K562 (cell line): ENCODE measurements around the gene FMR1. TPM values are rescaled to one million over a fixed set of nuclear protein-coding genes. Genes with fewer than 3 reads are reported as not detected.

Experiments used
- ATAC-seq: fragments of 200-7000 bp; cut with Tn5 transposase; 3 replicates; pipeline ENCODE4 v1.9.1; 2020; ENCODE audit warnings: moderate library complexity
- BruUV-seq: library from RNA; stranded (reverse); fragments of 400-500 nt; replicated peaks from 2 replicates; lab custom pipeline; 2021; lab: Mats Ljungman, UMichigan
- CTCF ChIA-PET: fragments of 300-600 bp; formaldehyde crosslinking; extraction: SDS; loops from one replicate; lab custom pipeline; 2021; ENCODE audit warnings: low intra/inter-chr PET ratio; lab: Yijun Ruan, JAX
- POLR2A ChIA-PET: fragments of 300-600, 350-650 bp; sonication (Branson Sonifier 250); formaldehyde crosslinking; extraction: SDS; loops from one replicate; lab custom pipeline; 2021; ENCODE audit warnings: antibody characterized with exemption, inconsistent platforms; lab: Yijun Ruan, JAX
- DNase-seq, 4 experiments: peaks; one replicate each; pipeline versions ENCODE4 v3.0.0 to v3.0.0-alpha.2; 2011 to 2018; ENCODE audit warnings: low spot score in 3 of 4, mixed read lengths in 3 of 4; ENCODE audit errors: extremely low read depth in 1 of 4
- FAIRE-seq: peaks from 2 replicates; lab custom pipeline; 2011; peaks lifted over from hg19 to GRCh38; lab: Jason Lieb, UNC
- H2AFZ ChIP-seq: 2 replicates; pipeline ENCODE4 v1.6.0; 2011; ENCODE audit warnings: low read depth, low read length, control low read depth, inconsistent platforms
- H3K27ac ChIP-seq: fragments of 200-600 bp; 3 replicates; pipeline ENCODE4 v1.8.0; 2011; ENCODE audit warnings: low read depth, mild to moderate bottlenecking, control low read depth, inconsistent platforms, low read length, moderate library complexity, mixed read lengths; ENCODE audit errors: extremely low read depth
- H3K27me3 ChIP-seq, 2 experiments: fragments of 300-600 bp in 1 of 2; 2 replicates in 1 of 2; 3 replicates in 1 of 2; pipeline versions ENCODE4 v1.6.0 to v1.8.0; 2011; ENCODE audit warnings: inconsistent platforms in 2 of 2, low read length in 2 of 2, mild to moderate bottlenecking in 1 of 2, mixed read lengths in 1 of 2, moderate library complexity in 1 of 2; ENCODE audit not compliant: control insufficient read depth in 2 of 2, insufficient read depth in 2 of 2
- H3K36me3 ChIP-seq: fragments of 300-600 bp; 3 replicates; pipeline ENCODE4 v1.8.0; 2011; ENCODE audit warnings: mild to moderate bottlenecking, low read length, inconsistent platforms; ENCODE audit not compliant: control insufficient read depth, insufficient read depth
- H3K4me1 ChIP-seq, 2 experiments: fragments of 200-600 bp in 1 of 2; replicated peaks in 1 of 2; 2 replicates in 1 of 2; 3 replicates in 1 of 2; pipeline versions ENCODE4 v1.5.1 to v1.8.0; 2011; ENCODE audit warnings: inconsistent platforms in 2 of 2, low read length in 2 of 2, mild to moderate bottlenecking in 1 of 2, mixed read lengths in 1 of 2, moderate library complexity in 1 of 2; ENCODE audit not compliant: control insufficient read depth in 2 of 2, insufficient read depth in 2 of 2
- H3K4me2 ChIP-seq: 2 replicates; pipeline ENCODE4 v1.6.1; 2011; ENCODE audit warnings: low read length, control low read depth, inconsistent platforms, mixed read lengths; ENCODE audit not compliant: insufficient read depth
- H3K4me3 ChIP-seq: fragments of 200-600 bp; sonication (generic), shearing (Covaris generic); 2 replicates; pipeline ENCODE4 v1.5.1; 2016; ENCODE audit warnings: control low read depth, inconsistent platforms
- H3K79me2 ChIP-seq: fragments of 200-600 bp; 3 replicates; pipeline ENCODE4 v1.8.0; 2011; ENCODE audit warnings: low read length, inconsistent platforms; ENCODE audit not compliant: control insufficient read depth, insufficient read depth
- H3K9ac ChIP-seq, 2 experiments: 2 replicates each; pipeline versions ENCODE4 v1.6.0 to v1.6.1; 2011; ENCODE audit warnings: low read depth in 2 of 2, low read length in 2 of 2, control low read depth in 1 of 2, inconsistent platforms in 1 of 2, mild to moderate bottlenecking in 1 of 2, mixed read lengths in 1 of 2; ENCODE audit not compliant: insufficient read depth in 1 of 2
- H3K9me1 ChIP-seq: one replicate; pipeline ENCODE4 v1.6.0; 2011; ENCODE audit warnings: inconsistent platforms, mild to moderate bottlenecking, low read length, moderate library complexity; ENCODE audit not compliant: control insufficient read depth, insufficient read depth
- H3K9me3 ChIP-seq: replicated peaks from 2 replicates; pipeline ENCODE4 v1.5.1; 2011; ENCODE audit warnings: low read depth, low read length, inconsistent platforms; ENCODE audit not compliant: control insufficient read depth, insufficient read depth
- H4K20me1 ChIP-seq: replicated peaks from 2 replicates; pipeline ENCODE4 v1.6.1; 2011; ENCODE audit warnings: low read length, inconsistent platforms, mixed read lengths; ENCODE audit not compliant: control insufficient read depth, insufficient read depth
- CBX8 ChIP-seq: fragments of 200-600 bp; sonication (generic); IDR thresholded peaks from 2 replicates; pipeline ENCODE4 v1.6.1; 2012; ENCODE audit warnings: borderline replicate concordance, mixed run types, low read depth, mild to moderate bottlenecking, moderate library complexity, mixed read lengths, low read length, control low read depth, inconsistent platforms; ENCODE audit not compliant: poor library complexity, severe bottlenecking; ENCODE audit errors: extremely low read depth
- ETV1 ChIP-seq: fragments of 450-650 bp; conservative IDR thresholded peaks from 2 replicates; pipeline ENCODE4 v1.6.1; 2016; ENCODE audit warnings: missing genetic modification characterization, control low read depth, low read depth, missing compliant biosample characterization
- FOXK1 ChIP-seq: sonication (generic); formaldehyde crosslinking; IDR thresholded peaks from 2 replicates; pipeline ENCODE4 v1.8.0; 2022; ENCODE audit warnings: missing genetic modification reagents, mild to moderate bottlenecking, borderline replicate concordance
- HMG20A ChIP-seq: fragments of 450-650 bp; formaldehyde crosslinking; conservative IDR thresholded peaks from 2 replicates; pipeline ENCODE4 v1.4.0; 2020; ENCODE audit warnings: mild to moderate bottlenecking, mixed read lengths
- HNRNPH1 ChIP-seq: fragments of 200-400 bp; formaldehyde crosslinking; optimal IDR thresholded peaks from 2 replicates; pipeline ENCODE3; 2017; ENCODE audit warnings: low read depth, mild to moderate bottlenecking, low read length, moderate library complexity
- MYC ChIP-seq, 2 experiments: fragments of 250-450 bp in 1 of 2; sonication (Bioruptor Pico) in 1 of 2; IDR thresholded peaks; 2 replicates each; pipeline versions ENCODE4 v1.5.1 to v1.6.1; 2012 to 2021; ENCODE audit warnings: low read depth in 2 of 2, borderline replicate concordance in 1 of 2, improper control_type of control experiment in 1 of 2, low read length in 1 of 2, mild to moderate bottlenecking in 1 of 2, moderate library complexity in 1 of 2
- RCOR1 ChIP-seq, 2 experiments: IDR thresholded peaks; 2 replicates each; pipeline ENCODE4 v1.6.1; 2012; ENCODE audit warnings: low read depth in 2 of 2, low read length in 2 of 2, borderline replicate concordance in 1 of 2, improper control_type of control experiment in 1 of 2
- SIRT6 ChIP-seq: IDR thresholded peaks from one replicate; pipeline ENCODE4 v1.6.1; 2012; ENCODE audit warnings: low read depth, mild to moderate bottlenecking, control low read depth, inconsistent platforms, low read length, moderate library complexity
- TAF1 ChIP-seq: IDR thresholded peaks from 2 replicates; pipeline ENCODE4 v1.6.1; 2011; ENCODE audit warnings: mild to moderate bottlenecking, low read length, moderate library complexity; ENCODE audit not compliant: insufficient read depth, control insufficient read depth, severe bottlenecking; ENCODE audit errors: extremely low read depth
- UBTF ChIP-seq, 2 experiments: IDR thresholded peaks; 2 replicates each; pipeline ENCODE4 v1.6.1; 2012; ENCODE audit warnings: improper control_type of control experiment in 2 of 2, low read depth in 2 of 2, low read length in 2 of 2, borderline replicate concordance in 1 of 2
- WHSC1 ChIP-seq: IDR thresholded peaks from one replicate; pipeline ENCODE4 v1.6.1; 2012; ENCODE audit warnings: low read length, control low read depth, inconsistent platforms
- WGBS: fragments of 100-300 bp; shearing (Covaris generic); methylation state at CpG from one replicate; pipeline ENCODE4 v1.1.6; 2016; ENCODE audit warnings: low coverage, mixed read lengths; ENCODE audit not compliant: insufficient coverage; ENCODE audit errors: missing lambda C conversion rate; 5-methylcytosine and 5-hydroxymethylcytosine counted together
- in situ Hi-C: fragments of 300-500 bp; cut with MboI; formaldehyde crosslinking; loops from 4 replicates; pipeline ENCODE4 v1.15.0; 2018; ENCODE audit warnings: inconsistent platforms, mixed read lengths
- intact Hi-C: fragments of 100-400 bp; cut with micrococcal nuclease; formaldehyde crosslinking; loops from 2 replicates; pipeline ENCODE4 v1.14.2; 2022
- polyA plus RNA-seq, 8 experiments: library from polyadenylated mRNA; depleted of rRNA in 4 of 8; stranded (reverse) in 5 of 8; unstranded in 3 of 8; fragments of >200 nt; fragmentation: Nextera tagmentation in 2 of 8; fragmentation: Illumina TruSeq in 1 of 8; extraction: Ambion mirVana in 2 of 8; extraction: Trizol in 1 of 8; gene quantifications; 2 replicates each; pipeline versions ENCODE4 v1.2.1 to v1.2.3, GENCODE V29; 2011 to 2014; ENCODE audit warnings: inconsistent platforms in 1 of 8, missing spikeins in 1 of 8
- total RNA-seq, 7 experiments: library from RNA; depleted of rRNA in 6 of 7; stranded (reverse); fragments of >200 nt in 6 of 7; fragmentation: Illumina TruSeq in 2 of 7; extraction: Trizol in 2 of 7; gene quantifications; 2 replicates each; pipeline versions ENCODE4 v1.2.1 to v1.2.3, GENCODE V29; 2011 to 2021; ENCODE audit warnings: low replicate concordance in 1 of 7
- TF ChIP-seq, protein P1 (sequence below): fragments of 450-650 bp; conservative IDR thresholded peaks from 2 replicates; pipeline ENCODE4 v1.6.1; 2016; ENCODE audit warnings: missing genetic modification characterization, low read depth, mild to moderate bottlenecking, missing compliant biosample characterization, moderate library complexity

The FMR1 gene
- total and polyA plus RNA-seq, 9 of the 15 experiments (the other 6 are each of a cell fraction or from before 2014, with no cell fraction given) = 4.8 to 26.5 (median 20.5) TPM

- TF ChIP-seq UBTF (IDR thresholded peaks at IDR 0.05; ENCODE audit: borderline replicate concordance in 1 of 2, low read depth in 2 of 2, low read length in 2 of 2) (0 out of 4 replicates have a peak, but pooled peaks of 1 of the 2 experiments have one; percentile 43), HMG20A (CRISPR knock-in tag) (no peak), ETV1 (tag) (0 out of 2 replicates have a peak, but pooled peaks have one; percentile 42)
These were observed 528 bp downstream of the FMR1 start (continued) for GRCh38 chrX:147912093-147912801.

DNA sequence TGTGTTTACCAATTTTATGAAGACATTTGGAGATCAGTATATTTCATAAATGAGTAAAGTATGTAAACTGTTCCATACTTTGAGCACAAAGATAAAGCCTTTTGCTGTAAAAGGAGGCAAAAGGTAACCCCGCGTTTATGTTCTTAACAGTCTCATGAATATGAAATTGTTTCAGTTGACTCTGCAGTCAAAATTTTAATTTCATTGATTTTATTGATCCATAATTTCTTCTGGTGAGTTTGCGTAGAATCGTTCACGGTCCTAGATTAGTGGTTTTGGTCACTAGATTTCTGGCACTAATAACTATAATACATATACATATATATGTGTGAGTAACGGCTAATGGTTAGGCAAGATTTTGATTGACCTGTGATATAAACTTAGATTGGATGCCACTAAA lies 1.9 kb downstream of the FMR1 start:
- H3K9ac ChIP-seq = peak overlapping the region in 1 of 2 experiments; percentile 78; a peak in 2 of 4 replicates
- intact Hi-C loops = no loop called here
- DNase-seq (no peak), ATAC-seq (no peak), FAIRE-seq (no peak)
- H2AFZ ChIP-seq = no peak overlapping the region
- peak overlapping the region; percentile 89 for H3K4me3 ChIP-seq
- 35% methylated on average over 6 of the region's 6 CpGs for WGBS
- in situ Hi-C loops = no loop called here
- no peaks in the 10 kb centered on the region for H3K9me3 ChIP-seq
- H3K9me1 ChIP-seq = peaks cover 4% of the 10 kb centered on the region
- TF ChIP-seq RCOR1 (IDR thresholded peaks at IDR 0.05; ENCODE audit: borderline replicate concordance in 1 of 2, low read depth in 2 of 2, low read length in 2 of 2) = no peak
- TF ChIP-seq HNRNPH1 = no peak
- no peak for TF ChIP-seq MYC (IDR thresholded peaks at IDR 0.05; ENCODE audit: low read depth, low read length)
- TF ChIP-seq MYC (CRISPR knock-in tag; IDR thresholded peaks at IDR 0.05; ENCODE audit: borderline replicate concordance, low read depth) = no peak
- no peak for TF ChIP-seq WHSC1
- TF ChIP-seq, protein P1, sequence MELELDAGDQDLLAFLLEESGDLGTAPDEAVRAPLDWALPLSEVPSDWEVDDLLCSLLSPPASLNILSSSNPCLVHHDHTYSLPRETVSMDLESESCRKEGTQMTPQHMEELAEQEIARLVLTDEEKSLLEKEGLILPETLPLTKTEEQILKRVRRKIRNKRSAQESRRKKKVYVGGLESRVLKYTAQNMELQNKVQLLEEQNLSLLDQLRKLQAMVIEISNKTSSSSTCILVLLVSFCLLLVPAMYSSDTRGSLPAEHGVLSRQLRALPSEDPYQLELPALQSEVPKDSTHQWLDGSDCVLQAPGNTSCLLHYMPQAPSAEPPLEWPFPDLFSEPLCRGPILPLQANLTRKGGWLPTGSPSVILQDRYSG (tag) = no peak
- no peak for TF ChIP-seq CBX8
- TF ChIP-seq TAF1 = no peak
- no peak for TF ChIP-seq FOXK1 (CRISPR knock-in tag)
- TF ChIP-seq SIRT6 = no peak
- BruUV-seq = no TSS peak
- peaks cover 8 to 10% of the 10 kb centered on the region in 2 experiments; a peak in 4 of 5 replicates for H3K4me1 ChIP-seq
- no peaks in the 10 kb centered on the region; the same call in 1 of the 2 replicates for H4K20me1 ChIP-seq
- POLR2A ChIA-PET = no interaction called here
- H3K36me3 ChIP-seq = peaks cover 8% of the 10 kb centered on the region; the same call in 1 of the 3 replicates
- H3K27ac ChIP-seq = no peak overlapping the region
- H3K79me2 ChIP-seq = peaks cover 64% of the 10 kb centered on the region
- H3K4me2 ChIP-seq = peak overlapping the region; percentile 84
- CTCF ChIA-PET = no interaction called here
- H3K27me3 ChIP-seq = no peaks in the 10 kb centered on the region
